ENCODE measurements around the gene PRSS16. TPM values are rescaled to one million over a fixed set of nuclear protein-coding genes. Genes with fewer than 3 reads are reported as not detected.

Gene PRSS16
- total and polyA plus RNA-seq, 9 of the 15 experiments (the other 6 are each of a cell fraction or from before 2014, with no cell fraction given), result 4.5 to 21.3 (median 12.1) TPM

- TF ChIP-seq, protein P1, sequence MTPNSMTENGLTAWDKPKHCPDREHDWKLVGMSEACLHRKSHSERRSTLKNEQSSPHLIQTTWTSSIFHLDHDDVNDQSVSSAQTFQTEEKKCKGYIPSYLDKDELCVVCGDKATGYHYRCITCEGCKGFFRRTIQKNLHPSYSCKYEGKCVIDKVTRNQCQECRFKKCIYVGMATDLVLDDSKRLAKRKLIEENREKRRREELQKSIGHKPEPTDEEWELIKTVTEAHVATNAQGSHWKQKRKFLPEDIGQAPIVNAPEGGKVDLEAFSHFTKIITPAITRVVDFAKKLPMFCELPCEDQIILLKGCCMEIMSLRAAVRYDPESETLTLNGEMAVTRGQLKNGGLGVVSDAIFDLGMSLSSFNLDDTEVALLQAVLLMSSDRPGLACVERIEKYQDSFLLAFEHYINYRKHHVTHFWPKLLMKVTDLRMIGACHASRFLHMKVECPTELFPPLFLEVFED (CRISPR knock-in tag; conservative IDR thresholded peaks at IDR 0.05), result no peak
- TF ChIP-seq NFYB (IDR thresholded peaks at IDR 0.05; ENCODE audit: extremely low read depth, insufficient read length), result no peak
- no peak for TF ChIP-seq SP2 (IDR thresholded peaks at IDR 0.05; ENCODE audit: extremely low read depth, low read depth, low read length, poor library complexity, severe bottlenecking)
- TF ChIP-seq PCBP2 (IDR thresholded peaks at IDR 0.05; ENCODE audit: low read depth, low read length, poor library complexity, severe bottlenecking), result no peak
- TF ChIP-seq, protein P2, sequence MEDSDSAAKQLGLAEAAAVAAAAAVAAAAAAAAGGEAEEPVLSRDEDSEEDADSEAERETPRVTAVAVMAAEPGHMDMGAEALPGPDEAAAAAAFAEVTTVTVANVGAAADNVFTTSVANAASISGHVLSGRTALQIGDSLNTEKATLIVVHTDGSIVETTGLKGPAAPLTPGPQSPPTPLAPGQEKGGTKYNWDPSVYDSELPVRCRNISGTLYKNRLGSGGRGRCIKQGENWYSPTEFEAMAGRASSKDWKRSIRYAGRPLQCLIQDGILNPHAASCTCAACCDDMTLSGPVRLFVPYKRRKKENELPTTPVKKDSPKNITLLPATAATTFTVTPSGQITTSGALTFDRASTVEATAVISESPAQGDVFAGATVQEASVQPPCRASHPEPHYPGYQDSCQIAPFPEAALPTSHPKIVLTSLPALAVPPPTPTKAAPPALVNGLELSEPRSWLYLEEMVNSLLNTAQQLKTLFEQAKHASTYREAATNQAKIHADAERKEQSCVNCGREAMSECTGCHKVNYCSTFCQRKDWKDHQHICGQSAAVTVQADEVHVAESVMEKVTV (CRISPR knock-in tag; IDR thresholded peaks at IDR 0.05), result no peak
- TF ChIP-seq KHSRP (IDR thresholded peaks at IDR 0.05), result no peak
- 0 out of 2 replicates have a peak, but pooled peaks have one; percentile 6 for TF ChIP-seq HMG20A (CRISPR knock-in tag; conservative IDR thresholded peaks at IDR 0.05)
- no peak for TF ChIP-seq ZNF274 (IDR thresholded peaks at IDR 0.05; ENCODE audit: borderline replicate concordance, low read depth, low read length)
- TF ChIP-seq NR1H2 (CRISPR knock-in tag; IDR thresholded peaks at IDR 0.05), result no peak
- 0 out of 4 replicates have a peak, but pooled peaks of 1 of the 2 experiments have one; percentile 9 for TF ChIP-seq ZMIZ1 (IDR thresholded peaks at IDR 0.05; ENCODE audit: low read depth in 2 of 2, low read length in 2 of 2)
- no peak for TF ChIP-seq FIP1L1 (IDR thresholded peaks at IDR 0.05; ENCODE audit: low read depth, low read length, poor library complexity, severe bottlenecking)
- no peak for TF ChIP-seq SIX5 (IDR thresholded peaks at IDR 0.05; ENCODE audit: borderline replicate concordance in 1 of 2, insufficient read depth in 1 of 2, low read depth in 1 of 2, low read length in 2 of 2)
- TF ChIP-seq BRD4 (IDR thresholded peaks at IDR 0.05), result peak; percentile 55; the same call in 1 of the 2 replicates
- TF ChIP-seq ZFX (CRISPR knock-in tag; IDR thresholded peaks at IDR 0.05), result peak; percentile 36; the same call in 1 of the 2 replicates
- TF ChIP-seq ZNF778 (CRISPR knock-in tag; IDR thresholded peaks at IDR 0.05), result no peak
- no peak for TF ChIP-seq CCAR2 (IDR thresholded peaks at IDR 0.05; ENCODE audit: low read depth, low read length)
- no peak for TF ChIP-seq OTX1 (CRISPR knock-in tag; IDR thresholded peaks at IDR 0.05)
- TF ChIP-seq E2F6 (IDR thresholded peaks at IDR 0.05; ENCODE audit: borderline replicate concordance in 1 of 2, extremely low read depth in 1 of 2, insufficient read depth in 1 of 2, insufficient read length in 1 of 2, low read depth in 1 of 2, low read length in 1 of 2, poor library complexity in 1 of 2, severe bottlenecking in 1 of 2), result peak in 1 of 2 experiments; percentile 54
- TF ChIP-seq TCF3 (CRISPR knock-in tag; IDR thresholded peaks at IDR 0.05), result no peak
Measured at GRCh38 chr6:27295301-27296079, 48.0 kb downstream of the PRSS16 start (continued).

All from K562 (cell line).